Memory B cell (primary cell): ENCODE measurements around the gene ZAP70.

Experiments
- ATAC-seq: fragments of 150-1000 bp; cut with Tn5 transposase; 2 replicates; pipeline ENCODE4 v1.10.0; 2021; ENCODE audit warnings: low read depth, mild to moderate bottlenecking, moderate library complexity
- DNase-seq, 2 donors: peaks; one replicate each; pipeline ENCODE4 v3.0.0; 2022; ENCODE audit warnings: low spot score in 2 of 2
- H3K27ac Mint-ChIP-seq: one replicate; pipeline ENCODE4 v1.8.0; 2022; ENCODE audit warnings: mild to moderate bottlenecking, moderate library complexity, mixed read lengths
- H3K27me3 Mint-ChIP-seq: one replicate; pipeline ENCODE4 v1.8.0; 2022; ENCODE audit warnings: mixed read lengths
- H3K36me3 Mint-ChIP-seq: one replicate; pipeline ENCODE4 v1.8.0; 2022; ENCODE audit warnings: mild to moderate bottlenecking, mixed read lengths
- H3K4me1 Mint-ChIP-seq: one replicate; pipeline ENCODE4 v1.8.0; 2022; ENCODE audit warnings: mixed read lengths
- H3K4me3 Mint-ChIP-seq: one replicate; pipeline ENCODE4 v1.8.0; 2022; ENCODE audit warnings: mild to moderate bottlenecking, moderate library complexity, mixed read lengths
- H3K9me3 Mint-ChIP-seq: one replicate; pipeline ENCODE4 v1.8.0; 2022; ENCODE audit warnings: mixed read lengths

ZAP70 gene

DNA sequence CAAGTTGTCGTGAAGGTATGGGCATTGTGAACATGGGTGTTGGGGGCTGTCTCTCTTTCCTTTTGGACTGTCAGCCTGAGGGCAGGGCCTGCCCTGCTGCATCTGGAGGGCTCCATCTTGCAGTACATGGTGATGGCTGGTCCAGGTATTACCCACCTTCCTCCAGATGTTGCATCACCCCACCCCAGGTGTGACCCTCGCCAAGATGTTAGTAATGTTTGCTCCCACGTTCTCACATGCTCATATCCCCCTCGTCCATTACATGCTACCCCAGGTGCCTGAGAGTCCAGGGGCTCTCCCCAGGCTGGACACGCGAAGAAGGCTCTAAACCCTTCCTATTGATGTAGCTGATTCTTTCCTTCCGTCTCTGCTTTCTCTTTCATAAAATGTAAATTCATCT lies 13.9 kb downstream of the ZAP70 start:
- Mint-ChIP-seq H3K36me3 (peaks cover 9% of the 10 kb centered on the region), H3K27me3 (peaks cover 8% of the 10 kb centered on the region), H3K4me3 (no peak overlapping the region), H3K9me3 (no peaks in the 10 kb centered on the region), H3K27ac (no peak overlapping the region), H3K4me1 (no peaks in the 10 kb centered on the region)
- no peak for ATAC-seq
- no peak for DNase-seq

DNA sequence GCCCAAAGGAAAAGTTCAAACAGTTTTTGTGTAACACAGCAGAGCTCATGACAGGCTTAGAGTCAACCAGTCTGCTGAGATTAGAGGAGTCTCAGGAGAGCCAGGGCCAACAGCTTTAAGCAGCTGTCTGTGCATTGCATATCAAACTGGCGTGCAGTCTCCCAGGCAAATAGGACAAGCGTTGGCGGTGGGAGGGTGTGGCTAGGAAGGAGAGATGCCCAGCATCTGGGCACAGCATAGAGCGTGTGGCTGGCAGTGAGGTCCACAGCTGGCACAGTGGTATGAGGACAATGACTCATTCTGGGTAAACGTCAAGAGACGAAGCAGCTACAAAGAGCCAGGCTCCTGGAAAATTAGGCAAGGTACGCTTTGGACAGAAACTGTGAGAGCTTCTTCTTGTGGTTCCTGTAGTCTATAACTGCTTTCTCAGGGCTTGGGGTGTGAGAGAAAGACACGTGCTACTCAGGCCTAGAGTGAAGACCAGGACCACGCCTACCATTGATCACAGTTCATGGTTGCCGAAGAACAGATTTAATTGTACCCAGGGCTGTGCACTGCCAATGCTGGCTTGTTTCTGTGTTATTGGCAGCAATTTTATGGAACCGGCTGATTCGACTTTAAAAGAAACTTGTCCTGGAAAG lies 14.8 kb downstream of the ZAP70 start:
- no peaks in the 10 kb centered on the region for H3K9me3 Mint-ChIP-seq
- H3K27me3 Mint-ChIP-seq = peaks cover 8% of the 10 kb centered on the region
- H3K36me3 Mint-ChIP-seq = peaks cover 9% of the 10 kb centered on the region
- no peak for DNase-seq
- no peak for ATAC-seq
- no peaks in the 10 kb centered on the region for H3K4me1 Mint-ChIP-seq
- no peak overlapping the region for H3K27ac Mint-ChIP-seq
- H3K4me3 Mint-ChIP-seq = no peak overlapping the region

GRCh38 chr2:97730245-97730644 lies 16.9 kb downstream of the ZAP70 start:
- no peak overlapping the region for H3K27ac Mint-ChIP-seq
- H3K9me3 Mint-ChIP-seq = no peaks in the 10 kb centered on the region
- no peaks in the 10 kb centered on the region for H3K4me1 Mint-ChIP-seq
- peaks cover 11% of the 10 kb centered on the region for H3K27me3 Mint-ChIP-seq
- H3K36me3 Mint-ChIP-seq = peaks cover 9% of the 10 kb centered on the region
- ATAC-seq (no peak), DNase-seq (no peak)
- no peak overlapping the region for H3K4me3 Mint-ChIP-seq

GRCh38 chr2:97731274-97732020 lies 18.1 kb downstream of the ZAP70 start:
- Mint-ChIP-seq H3K4me1 (no peaks in the 10 kb centered on the region), H3K36me3 (peaks cover 9% of the 10 kb centered on the region)

GRCh38 chr2:97732436-97733340 lies 19.3 kb downstream of the ZAP70 start:
- DNase-seq (no peak), ATAC-seq (no peak)
- peak overlapping the region; percentile 39 for H3K27ac Mint-ChIP-seq
- no peaks in the 10 kb centered on the region for H3K9me3 Mint-ChIP-seq
- H3K36me3 Mint-ChIP-seq = peaks cover 6% of the 10 kb centered on the region
- H3K27me3 Mint-ChIP-seq = peaks cover 13% of the 10 kb centered on the region
- no peaks in the 10 kb centered on the region for H3K4me1 Mint-ChIP-seq
- H3K4me3 Mint-ChIP-seq = no peak overlapping the region

More at GRCh38 chr2:97731274-97732020, 18.1 kb downstream of the ZAP70 start:
- peaks cover 14% of the 10 kb centered on the region for H3K27me3 Mint-ChIP-seq
- no peak for ATAC-seq
- no peak for DNase-seq
- no peaks in the 10 kb centered on the region for H3K9me3 Mint-ChIP-seq
- no peak overlapping the region for H3K27ac Mint-ChIP-seq
- H3K4me3 Mint-ChIP-seq = no peak overlapping the region

DNA sequence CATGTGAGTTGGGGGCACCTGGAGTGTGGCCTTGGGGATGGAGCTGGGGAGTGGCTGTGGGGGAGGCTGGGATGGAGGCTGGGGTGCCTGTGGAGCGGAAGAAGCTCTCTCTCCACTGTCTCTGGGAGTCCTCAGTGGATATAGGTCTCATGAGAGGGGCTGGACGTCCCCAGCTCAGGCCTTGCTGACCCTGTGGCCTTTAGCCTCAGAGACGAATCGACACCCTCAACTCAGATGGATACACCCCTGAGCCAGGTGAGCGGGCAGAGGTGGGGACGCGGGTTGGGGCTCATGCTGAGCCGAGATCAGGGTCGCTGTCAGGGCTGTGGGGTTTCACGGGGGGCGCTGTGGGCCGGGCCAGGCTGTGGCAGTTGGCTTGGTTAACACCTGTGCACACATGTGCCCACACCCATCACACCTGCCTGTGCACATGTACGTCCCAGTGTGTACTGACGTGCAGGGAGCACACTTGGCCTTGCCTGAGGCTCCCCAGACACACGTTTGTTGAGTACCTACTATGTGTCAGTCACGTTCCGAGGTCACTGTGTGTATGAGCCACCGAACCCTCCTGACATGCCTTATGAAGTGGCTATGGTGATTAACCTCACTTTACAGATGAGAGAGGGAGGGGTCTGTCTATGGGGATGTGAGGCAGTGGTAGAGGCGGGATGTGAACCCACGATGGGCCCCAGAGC lies 20.1 kb downstream of the ZAP70 start:
- peaks cover 15% of the 10 kb centered on the region for H3K27me3 Mint-ChIP-seq
- no peak overlapping the region for H3K4me3 Mint-ChIP-seq
- H3K9me3 Mint-ChIP-seq = no peaks in the 10 kb centered on the region
- no peaks in the 10 kb centered on the region for H3K4me1 Mint-ChIP-seq
- H3K36me3 Mint-ChIP-seq = peaks cover 6% of the 10 kb centered on the region
- H3K27ac Mint-ChIP-seq = no peak overlapping the region
- no peak for DNase-seq
- ATAC-seq = no peak

DNA sequence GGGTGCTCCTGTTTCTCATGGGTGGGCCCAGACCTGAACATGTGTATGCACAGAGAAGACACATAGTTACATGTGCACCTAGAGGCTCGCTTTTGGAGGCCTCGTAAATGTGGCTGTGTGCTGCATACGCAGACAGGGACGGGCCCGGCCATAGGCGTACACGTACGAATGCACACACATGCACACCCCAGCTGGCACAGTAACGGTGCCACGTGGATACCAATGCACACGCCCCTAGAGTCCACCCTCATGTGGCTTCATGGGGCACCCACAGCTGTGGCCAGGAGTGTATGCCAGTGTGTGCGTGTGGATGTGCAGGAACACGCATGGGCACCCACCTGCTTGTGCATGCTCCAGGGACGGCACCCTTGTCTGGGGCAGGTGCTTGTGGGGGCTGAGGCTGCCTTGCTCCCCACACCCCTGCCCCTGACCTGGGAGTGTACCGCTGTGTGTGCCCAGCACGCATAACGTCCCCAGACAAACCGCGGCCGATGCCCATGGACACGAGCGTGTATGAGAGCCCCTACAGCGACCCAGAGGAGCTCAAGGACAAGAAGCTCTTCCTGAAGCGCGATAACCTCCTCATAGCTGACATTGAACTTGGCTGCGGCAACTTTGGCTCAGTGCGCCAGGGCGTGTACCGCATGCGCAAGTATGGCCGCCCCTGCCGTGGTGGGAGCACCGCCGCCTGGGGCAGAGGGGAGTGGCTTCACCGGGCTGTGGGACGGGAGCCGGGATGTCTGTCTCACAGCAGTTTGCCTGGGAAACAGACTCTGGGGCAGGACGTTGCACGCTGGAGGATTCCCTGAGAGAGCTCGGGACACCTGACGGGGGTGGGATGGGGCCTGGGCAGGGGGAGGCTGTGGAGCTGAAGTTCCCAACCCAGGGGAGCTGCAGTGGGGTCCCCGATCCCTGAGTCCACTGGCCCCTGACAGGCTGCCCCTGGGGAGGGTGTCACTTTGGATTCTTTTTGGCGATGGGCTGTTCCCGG lies 21.0 kb downstream of the ZAP70 start:
- peaks cover 15% of the 10 kb centered on the region for H3K27me3 Mint-ChIP-seq
- ATAC-seq (no peak), DNase-seq (no peak)
- H3K36me3 Mint-ChIP-seq = peaks cover 6% of the 10 kb centered on the region
- no peak overlapping the region for H3K4me3 Mint-ChIP-seq
- no peaks in the 10 kb centered on the region for H3K4me1 Mint-ChIP-seq
- H3K27ac Mint-ChIP-seq = no peak overlapping the region
- H3K9me3 Mint-ChIP-seq = no peaks in the 10 kb centered on the region

GRCh38 chr2:97735161-97735561 lies 21.8 kb downstream of the ZAP70 start:
- H3K4me1 Mint-ChIP-seq = no peaks in the 10 kb centered on the region
- H3K9me3 Mint-ChIP-seq = no peaks in the 10 kb centered on the region
- ATAC-seq = no peak
- peaks cover 5% of the 10 kb centered on the region for H3K36me3 Mint-ChIP-seq
- no peak for DNase-seq
- peaks cover 15% of the 10 kb centered on the region for H3K27me3 Mint-ChIP-seq
- H3K4me3 Mint-ChIP-seq = no peak overlapping the region
- no peak overlapping the region for H3K27ac Mint-ChIP-seq

- Mint-ChIP-seq H3K4me1 (peaks cover 2% of the 10 kb centered on the region), H3K36me3 (peaks cover 3% of the 10 kb centered on the region), H3K9me3 (no peaks in the 10 kb centered on the region), H3K27me3 (peaks cover 15% of the 10 kb centered on the region), H3K4me3 (no peak overlapping the region), H3K27ac (no peak overlapping the region)
- ATAC-seq (no peak), DNase-seq (no peak)
Observed at GRCh38 chr2:97736185-97736584, 22.8 kb downstream of the ZAP70 start.

DNA sequence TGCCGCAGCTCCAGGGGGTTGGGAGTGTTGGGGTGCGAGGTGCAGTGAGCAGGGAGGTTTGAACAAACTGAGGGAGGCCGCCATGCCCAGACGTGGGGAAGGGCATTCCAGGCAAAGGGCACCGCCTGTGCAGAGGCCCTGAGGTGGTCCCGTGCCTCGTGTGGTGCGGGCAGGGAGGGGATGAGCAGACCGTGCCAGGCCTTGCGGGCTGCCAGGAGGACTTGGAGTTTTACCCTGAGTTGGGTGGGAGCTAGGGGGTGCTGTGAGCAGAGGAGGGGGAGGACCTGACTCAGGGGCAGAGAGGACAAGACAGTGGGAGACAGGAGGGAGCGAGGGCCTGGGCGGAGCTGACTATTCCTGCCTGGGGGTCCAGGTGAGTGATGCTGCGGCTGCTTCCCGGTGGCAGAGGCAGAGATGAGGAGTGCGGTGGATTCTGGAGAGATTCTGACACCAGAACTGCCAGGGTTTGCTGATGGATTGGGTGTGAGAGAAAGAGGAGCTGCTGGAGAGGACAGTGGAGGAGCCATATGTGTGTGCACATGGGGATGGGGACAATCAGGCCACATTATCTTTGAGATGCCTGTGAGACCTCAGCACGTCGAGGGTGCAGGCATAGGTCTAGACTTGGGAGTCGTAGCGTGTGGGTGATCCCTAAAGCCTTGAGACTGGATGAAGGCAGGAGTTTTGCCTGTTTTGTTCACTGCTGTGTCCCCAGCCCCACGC lies 23.4 kb downstream of the ZAP70 start:
- H3K36me3 Mint-ChIP-seq = no peaks in the 10 kb centered on the region
- DNase-seq (no peak), ATAC-seq (no peak)
- H3K27me3 Mint-ChIP-seq = peaks cover 9% of the 10 kb centered on the region
- H3K27ac Mint-ChIP-seq = no peak overlapping the region
- H3K4me3 Mint-ChIP-seq = no peak overlapping the region
- peaks cover 3% of the 10 kb centered on the region for H3K4me1 Mint-ChIP-seq
- H3K9me3 Mint-ChIP-seq = no peaks in the 10 kb centered on the region

DNA sequence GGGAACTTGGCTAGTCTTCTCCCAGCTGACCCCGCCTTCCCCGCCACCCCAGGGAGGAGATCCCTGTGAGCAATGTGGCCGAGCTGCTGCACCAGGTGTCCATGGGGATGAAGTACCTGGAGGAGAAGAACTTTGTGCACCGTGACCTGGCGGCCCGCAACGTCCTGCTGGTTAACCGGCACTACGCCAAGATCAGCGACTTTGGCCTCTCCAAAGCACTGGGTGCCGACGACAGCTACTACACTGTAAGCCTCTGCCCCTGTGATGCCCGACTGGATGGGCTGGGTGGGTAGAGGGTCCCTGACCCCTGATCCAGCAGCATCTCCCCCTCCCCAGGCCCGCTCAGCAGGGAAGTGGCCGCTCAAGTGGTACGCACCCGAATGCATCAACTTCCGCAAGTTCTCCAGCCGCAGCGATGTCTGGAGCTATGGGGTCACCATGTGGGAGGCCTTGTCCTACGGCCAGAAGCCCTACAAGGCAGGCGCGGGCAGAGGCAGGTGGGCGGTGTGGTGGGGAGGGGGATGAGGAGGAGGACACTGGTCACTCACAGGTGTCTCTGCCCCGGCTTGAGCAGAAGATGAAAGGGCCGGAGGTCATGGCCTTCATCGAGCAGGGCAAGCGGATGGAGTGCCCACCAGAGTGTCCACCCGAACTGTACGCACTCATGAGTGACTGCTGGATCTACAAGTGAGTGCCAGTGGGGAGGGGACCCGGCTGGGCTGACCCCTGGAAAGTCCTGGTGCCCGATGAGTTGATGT lies 24.2 kb downstream of the ZAP70 start:
- DNase-seq (no peak), ATAC-seq (no peak)
- H3K4me3 Mint-ChIP-seq = no peak overlapping the region
- H3K9me3 Mint-ChIP-seq = no peaks in the 10 kb centered on the region
- H3K27ac Mint-ChIP-seq = no peak overlapping the region
- H3K27me3 Mint-ChIP-seq = peaks cover 7% of the 10 kb centered on the region
- H3K36me3 Mint-ChIP-seq = no peaks in the 10 kb centered on the region
- H3K4me1 Mint-ChIP-seq = peaks cover 7% of the 10 kb centered on the region
